NCI-H2107 treated with DMSO at 0.1 percent for 48 hours (cell line): ENCODE measurements around the gene ARHGAP22.

ENCODE experiments used
- DNase-seq: peaks from one replicate; lab custom pipeline; 2025; ENCODE audit not compliant: unreplicated experiment; lab: John Stamatoyannopoulos, UW

ARHGAP22 gene

DNA sequence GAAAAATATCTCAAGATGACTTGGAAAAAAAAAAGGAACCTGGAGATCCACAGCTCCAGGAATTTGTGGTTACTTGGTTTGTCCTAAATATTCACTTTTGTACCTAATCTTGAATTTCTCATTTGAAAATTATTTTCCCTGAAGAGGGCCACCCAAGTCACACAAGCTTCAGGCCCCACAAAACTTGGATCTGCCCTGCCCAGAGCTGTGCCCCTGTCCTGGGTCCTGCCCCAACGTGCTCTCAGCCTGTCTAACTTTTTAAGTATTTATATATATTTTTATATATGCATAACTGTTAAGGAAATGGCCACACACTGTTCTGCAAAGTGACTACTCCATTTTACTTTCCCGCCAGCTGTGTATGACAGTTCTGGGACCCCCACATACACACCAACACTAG, 123.5 kb downstream of the ARHGAP22 start:
- no peak for DNase-seq

DNA sequence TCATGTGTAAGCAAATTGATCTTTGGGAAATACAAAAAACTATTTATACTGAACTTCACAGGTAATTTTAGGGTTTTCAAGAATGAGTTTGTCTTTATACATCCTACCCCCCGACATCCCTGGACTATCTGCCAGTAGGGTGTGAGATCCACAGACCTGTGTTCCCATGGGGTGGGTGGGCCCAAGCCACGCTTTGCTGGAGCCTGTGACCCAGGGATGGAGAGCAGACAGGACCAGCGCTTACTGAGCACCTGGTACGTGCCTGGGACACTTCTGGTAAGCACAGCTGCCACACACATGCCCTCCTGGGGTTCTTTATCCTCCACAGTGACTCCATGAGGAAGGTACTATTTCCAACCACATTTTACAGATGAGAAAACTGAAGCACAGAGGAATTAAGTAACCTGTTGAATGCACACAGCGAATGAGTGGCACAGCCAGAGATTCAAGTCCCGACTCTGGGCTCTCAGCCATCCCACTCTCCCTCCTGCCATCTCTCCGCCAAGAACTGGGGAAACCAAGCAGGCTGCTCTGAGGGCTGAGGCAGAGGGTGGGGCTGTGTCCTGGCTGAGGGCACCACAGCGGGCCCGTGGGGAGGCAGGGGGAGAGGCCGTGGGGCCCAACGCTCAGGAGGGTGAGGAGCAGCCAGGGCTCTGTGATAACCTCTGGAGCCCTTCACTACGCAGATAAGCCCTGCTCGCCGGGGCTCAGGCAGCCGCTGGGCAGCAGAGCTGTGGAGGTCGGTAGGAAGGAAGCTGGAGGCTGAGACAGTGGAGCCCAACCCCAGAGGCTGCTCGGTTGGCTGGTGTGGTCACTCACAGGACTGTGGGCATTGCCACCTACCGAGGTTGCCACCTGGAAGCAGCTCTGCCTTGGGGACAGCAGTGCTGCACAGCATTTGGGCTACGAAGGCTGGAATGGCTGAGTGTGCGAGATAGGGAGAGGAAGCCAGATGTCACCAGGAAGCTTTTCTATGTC, 124.2 kb downstream of the ARHGAP22 start:
- DNase-seq = no peak

DNA sequence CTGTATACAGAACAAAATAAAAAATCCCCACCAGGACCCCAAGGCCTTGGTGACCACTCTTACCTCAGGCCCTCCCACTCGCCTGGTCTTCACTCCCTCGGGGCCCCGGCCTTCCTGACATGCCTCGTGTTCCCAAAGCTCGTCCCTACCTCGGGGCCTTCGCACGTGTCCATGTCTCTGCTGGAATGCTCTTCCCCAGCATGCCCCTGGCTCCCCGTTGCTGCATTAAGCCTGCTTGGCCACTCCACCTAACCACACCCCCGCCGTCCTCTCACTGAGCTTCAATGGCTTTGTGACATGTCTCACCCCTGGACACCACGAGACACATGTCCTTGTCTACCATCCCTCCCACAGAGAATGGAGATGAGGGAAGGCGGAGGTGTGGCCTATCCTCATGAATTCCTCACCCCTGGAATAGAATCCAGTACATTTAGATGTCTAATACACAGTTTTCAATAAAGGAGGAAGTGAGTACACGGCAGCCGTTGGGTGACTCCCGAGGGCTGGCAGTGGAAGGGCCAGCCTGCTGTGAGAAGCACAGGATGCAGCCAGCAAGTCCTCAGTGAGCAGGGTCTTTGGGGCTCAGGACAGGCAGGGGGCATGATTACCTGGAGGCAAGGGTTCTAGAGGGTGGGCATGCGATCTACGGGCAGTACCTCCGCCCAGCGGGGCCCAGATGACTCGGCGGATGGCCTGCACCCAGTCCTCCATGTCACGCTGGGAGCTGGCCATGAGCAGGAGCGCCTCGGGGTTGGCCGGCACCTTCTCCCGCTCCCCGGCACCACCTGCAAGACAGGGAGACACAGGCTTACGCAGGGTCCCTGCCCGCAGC, 125.7 kb downstream of the ARHGAP22 start:
- DNase-seq = no peak

DNA sequence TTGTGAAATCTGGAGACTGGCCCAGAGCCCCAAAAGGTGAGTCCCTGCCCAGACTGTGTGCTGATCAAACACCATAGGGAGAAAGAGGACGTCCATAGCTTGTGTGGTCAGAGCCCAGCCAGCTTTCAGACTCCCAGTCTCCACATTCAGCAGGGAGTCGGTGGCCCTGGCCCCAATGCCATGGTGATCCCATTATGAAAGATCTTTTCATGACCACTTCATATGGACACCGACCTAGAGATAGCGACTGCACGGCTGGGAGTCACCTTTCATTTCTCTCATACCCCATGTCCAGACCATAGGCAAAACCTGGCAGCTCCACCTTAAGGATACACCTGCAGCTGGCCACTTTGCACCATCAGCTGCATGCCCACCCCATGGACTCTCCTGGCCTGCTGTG, 126.4 kb downstream of the ARHGAP22 start:
- no peak for DNase-seq

DNA sequence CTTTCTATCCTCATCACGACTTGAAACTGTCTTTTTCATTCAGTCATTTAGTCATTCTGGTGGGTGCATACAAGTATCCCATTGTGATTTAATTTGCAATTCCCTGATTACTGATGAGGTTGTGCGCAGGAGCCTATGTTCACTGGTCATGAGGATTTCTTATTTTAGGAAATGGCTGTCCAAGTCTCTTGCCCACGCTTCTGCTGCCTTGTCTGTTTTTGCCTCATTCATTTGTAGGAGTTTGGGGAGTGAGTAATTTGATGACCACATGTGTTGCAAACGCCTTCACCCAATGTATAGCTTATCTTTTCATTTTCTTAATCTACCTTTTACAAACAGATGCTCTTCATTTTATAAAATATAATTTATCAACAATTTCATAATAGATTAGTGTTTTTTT, 127.3 kb downstream of the ARHGAP22 start:
- DNase-seq = no peak

DNA sequence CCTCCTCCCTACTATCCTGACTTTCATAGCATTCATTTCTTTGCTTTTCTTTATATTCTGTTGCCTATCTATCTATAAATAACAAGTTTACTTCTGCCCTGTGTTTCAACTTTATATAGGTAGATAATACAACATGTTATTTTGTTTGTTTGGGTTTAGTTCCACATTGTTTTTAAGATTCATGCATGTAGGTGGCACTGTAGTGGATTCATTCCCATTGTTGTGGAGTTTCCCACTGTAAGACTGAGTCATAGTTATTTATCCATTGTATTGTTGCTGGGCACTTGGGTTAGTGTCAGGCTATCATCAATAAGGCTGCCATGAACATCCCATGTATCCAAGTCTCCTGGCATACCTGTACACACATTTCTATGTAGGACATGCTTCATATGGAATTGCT, 127.7 kb downstream of the ARHGAP22 start:
- no peak for DNase-seq

DNA sequence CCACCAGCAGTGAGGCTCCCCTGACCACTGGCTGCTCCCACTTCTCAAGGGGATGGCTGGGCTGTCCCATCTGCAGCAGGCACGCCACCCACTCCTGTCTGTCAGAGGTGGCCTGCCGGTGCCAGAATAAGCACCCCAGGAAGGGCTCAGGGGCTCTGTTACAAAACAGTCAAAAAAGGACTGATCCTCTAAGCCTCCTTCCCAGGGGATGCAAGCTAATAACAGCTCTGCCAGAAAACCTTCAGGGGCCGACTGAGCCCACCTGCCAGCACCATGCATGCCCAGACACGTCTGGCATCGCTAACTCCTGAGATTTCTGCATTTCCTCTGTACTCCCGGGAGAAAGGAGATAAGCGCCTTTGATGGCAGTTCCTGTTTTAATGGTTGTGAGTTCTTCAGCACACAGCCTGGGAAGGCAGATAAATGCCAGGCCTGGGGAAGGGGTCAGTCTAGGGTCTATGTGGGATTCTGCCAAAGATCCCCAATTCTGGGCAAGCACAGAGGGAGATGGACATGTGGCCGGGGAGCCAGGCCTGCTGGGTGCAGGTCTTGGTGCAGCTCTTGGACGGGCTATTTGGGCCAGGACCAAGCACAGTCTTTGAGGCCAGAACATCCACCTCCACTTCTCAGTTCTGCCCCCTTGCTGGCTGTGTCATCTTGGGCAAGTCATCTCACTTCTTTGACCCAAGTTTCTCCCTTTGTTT, 128.4 kb downstream of the ARHGAP22 start:
- no peak for DNase-seq

DNA sequence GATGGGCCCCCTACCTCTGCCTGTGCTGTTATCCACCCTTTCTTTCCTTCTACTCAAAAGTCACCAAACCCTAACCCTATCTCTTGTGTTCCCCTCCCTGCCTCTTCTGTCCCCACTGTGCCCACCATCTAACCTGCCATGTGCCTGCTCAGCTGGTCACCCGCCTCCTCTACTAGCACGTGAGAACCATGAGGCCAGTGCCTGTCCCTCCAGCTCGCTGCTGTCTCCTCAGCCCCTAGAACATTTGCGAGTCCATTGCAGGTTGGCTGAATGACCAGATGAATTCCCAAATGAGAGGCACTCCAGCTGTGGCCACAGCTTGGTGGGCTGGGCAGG, 129.0 kb downstream of the ARHGAP22 start:
- no peak for DNase-seq

DNA sequence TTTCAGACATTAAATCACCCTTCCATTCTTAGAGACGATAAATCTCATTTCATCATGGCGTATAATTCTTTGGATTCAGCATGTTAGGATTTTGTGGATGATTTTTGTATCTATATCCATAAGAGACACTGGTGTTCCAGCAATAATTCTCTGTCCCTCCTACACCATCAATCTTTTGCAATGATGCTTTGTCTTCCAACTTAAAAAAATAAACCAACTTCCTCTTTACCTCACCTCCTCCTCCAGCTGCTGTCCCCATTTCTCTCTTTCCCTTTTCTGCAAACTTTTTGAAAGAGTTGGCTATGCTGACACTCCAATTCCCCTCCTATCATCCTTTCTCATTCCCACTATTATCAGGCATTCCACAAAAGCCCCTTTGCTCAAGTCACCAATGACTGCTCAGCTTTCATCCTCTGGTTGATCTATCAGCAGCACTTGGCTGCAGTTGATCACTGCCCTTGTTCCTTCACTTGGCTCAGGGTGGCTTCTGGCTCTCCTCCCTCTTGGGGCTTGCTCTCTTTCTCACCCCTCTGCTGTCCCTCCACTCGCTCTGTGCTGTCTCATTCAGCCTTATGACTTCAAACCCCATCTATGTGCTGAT, 130.0 kb downstream of the ARHGAP22 start:
- no peak for DNase-seq

DNA sequence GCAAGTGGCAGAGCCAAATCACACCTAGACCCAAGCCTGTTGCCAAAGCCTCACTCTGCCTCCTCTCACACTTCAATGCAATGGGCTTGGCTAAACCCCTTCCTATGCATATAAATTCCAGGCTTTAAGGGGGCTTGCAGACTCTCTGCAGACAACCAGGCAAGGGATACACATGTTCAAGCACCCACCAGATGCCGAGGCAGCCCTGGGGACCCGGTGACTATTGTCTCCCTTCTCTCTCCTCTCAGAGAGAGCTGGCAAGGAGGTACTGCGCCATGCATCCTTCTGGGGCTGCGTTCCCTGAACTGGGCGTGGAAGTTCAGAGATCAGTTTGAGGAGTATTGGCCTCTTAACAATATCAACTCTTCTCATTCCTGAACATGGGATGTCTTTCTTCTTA, 131.2 kb downstream of the ARHGAP22 start:
- no peak for DNase-seq

DNA sequence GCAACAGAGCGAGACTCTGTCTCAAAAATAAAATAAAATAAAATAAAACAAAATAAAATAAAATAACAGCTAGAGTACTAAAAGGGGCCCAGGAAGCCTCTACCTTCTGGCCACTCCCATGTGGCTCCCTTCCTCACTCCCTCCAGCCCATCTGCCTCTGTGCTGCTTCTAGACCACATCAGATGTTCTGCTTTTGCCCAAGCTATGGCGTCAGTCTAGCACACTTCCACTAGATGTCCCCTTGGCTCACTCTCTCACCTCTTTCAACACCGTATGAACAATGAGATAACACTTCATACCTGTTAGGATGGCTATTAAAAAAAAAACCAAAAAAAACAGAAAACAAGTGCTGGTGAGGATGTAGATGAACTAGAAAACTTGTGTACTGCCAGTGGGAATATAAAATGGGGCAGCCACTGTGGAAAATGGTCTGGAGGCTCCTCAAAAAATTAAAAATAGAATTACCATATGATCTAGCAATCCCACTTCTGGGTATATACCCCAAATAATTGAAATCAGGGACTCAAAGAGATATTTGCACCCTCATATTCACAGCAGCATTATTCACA, 132.3 kb downstream of the ARHGAP22 start:
- no peak for DNase-seq

DNA sequence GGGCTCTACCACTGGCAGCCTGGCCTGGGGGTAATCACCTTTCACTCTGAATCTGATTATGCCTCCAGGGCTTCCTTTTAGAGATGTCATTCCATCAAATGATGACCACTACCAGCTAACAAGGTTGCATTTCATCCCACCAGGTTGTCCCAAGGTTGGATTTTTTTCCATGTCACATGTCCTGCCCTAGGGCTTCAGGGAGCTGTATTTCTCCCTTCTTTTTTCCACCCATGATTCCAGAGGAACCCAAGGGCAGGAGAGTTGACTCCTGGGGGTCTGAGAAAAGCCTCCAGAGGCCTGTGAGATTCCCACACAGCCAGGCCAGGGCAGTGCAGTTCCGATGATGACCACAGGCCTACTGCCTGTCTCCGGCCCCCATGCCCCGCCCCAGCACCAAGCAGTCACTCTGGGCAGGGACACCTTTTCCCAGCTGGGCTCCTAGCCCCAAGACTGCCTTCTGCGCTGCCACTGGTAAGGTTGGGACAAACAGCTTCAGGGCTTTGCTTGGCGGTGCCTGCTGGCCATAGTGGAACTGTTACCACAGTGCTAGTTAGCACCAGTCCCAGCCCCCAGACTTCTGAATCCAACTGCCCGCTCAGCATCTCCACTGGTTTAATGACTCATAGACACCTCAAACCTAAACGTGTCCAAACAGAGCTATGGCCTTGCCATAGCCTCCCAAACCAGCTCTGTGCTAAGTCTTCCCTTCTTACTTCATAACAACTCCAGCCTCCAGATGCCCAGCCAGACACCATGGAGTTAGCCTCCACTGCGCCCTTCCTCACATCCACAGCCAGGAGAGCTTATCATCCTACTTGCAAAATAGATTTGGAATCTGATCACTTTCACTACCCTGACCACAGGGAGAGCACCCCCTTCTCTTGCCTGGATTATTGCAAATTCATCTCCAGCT, 133.7 kb downstream of the ARHGAP22 start:
- no peak for DNase-seq

DNA sequence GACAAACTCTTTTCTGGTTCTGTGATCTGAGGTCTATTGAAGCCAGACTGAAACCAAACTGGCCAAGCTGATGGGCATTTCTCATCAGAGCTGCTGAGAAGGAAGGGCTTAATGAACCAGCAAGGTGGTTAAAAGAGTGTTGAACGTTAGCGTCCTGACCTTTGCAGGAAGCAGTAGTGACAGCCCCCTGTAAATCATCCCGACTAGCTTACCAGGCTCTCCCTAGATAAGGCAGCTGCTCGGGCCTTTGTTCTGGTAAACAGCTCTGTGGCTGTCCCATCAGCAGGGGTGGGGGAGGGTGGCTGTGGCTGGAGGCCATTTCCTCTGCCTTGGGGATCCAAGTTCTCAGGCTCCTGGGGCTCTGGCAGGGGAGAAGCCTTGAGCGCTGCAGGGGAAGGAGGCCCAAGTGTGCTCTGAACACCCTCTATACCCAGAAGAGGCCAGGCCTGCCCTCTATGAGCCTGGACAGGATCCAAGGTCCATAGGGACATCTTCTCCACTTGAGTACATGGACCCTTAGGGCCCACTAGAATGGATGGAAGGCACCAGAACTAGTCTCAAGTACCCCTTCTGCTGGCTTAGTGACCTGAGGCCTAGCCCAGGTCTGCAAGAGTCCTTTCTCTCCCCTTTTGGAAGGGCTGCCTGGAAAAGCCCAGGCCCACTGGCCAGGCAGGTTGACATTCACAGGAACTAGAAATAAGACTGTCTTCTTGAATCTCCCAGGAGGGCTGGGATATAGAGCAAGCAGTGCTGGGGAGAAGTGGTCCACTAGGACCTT, 134.6 kb downstream of the ARHGAP22 start:
- no peak for DNase-seq

DNA sequence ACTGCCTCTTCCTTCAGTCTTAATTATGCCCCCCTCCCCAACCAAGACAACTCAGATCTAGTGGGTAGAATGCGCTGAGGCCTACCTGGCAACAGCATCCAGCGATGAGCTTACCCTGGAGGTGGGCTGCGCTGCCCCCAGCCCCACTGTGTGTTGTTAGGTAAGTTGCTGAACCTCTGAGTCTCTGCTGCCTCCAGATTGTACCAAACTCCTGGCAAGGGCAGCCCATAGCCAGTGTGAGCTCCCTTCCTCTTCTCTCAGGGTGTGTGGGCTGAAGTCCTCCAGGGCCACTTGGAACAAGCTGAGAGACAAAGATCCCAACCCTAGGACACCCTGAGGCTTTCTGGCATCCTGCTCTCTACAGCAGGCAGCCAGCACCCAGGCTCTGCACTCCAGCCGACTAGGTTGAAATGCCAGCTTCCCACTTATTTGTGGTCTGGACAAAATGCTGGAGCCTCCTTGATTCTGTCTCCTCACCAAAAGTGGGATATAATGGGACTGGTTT, 135.3 kb downstream of the ARHGAP22 start:
- no peak for DNase-seq

DNA sequence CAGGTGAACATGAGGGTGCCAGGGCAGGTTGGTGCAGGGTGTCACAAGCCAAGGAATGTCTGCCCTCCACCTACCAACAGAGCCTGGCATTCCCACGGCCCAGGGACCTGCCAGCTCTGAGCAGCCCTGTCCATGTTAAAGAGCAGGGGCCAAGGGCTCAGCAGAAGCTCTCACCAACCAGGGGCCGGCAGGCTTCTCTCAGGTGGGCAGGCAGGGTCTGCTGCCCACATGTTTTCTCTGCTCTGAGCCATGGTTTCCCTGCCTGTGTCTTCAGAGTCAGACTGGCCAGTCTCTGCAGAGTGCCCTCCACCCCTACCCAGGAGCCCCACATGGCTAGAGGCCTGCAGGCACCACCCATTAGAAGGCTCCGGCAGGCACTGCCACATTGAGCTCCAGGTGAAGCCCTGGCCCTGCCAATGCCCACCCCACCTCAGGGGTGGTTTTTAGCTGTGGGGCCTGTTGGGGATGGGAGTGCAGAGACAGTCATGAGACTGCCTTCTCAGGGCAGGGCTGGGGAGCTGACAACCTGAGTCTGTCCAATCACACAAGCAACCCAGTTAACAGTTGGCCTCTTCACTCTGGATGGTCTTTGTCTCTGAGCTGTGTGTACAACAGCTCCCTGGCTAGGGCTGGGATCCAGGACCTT, 135.9 kb downstream of the ARHGAP22 start:
- no peak for DNase-seq

DNA sequence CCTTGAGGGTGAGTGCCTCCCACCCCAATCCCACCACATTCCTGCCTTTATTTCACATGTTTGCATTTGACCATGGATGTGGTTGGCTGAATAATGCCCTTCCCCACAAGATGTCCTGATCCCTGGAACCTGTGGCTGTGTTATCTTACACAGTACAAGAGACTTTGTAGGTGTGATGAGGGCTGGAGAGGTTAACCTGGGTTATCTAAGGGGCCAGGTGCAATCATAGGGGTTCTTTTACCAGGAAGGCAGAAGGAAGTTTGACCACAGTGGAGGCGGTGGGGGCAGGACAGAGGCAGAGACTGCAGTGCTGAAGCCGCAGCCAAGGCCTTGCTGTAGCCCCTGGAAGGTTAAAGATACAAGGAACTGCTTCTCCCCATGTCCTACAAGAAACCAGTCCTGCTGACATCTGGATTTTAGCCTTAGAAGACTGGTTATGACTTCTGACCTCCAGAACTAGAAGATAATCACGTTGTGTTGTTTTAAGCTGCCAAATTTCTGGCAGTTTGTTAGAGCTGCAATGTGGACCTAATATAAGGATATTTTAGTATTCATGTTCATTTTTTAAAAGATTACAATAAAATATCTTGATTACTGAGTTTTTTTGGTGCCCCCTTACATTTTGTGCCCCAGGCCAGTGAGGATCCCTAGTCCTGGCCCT, 136.6 kb downstream of the ARHGAP22 start:
- no peak for DNase-seq

DNA sequence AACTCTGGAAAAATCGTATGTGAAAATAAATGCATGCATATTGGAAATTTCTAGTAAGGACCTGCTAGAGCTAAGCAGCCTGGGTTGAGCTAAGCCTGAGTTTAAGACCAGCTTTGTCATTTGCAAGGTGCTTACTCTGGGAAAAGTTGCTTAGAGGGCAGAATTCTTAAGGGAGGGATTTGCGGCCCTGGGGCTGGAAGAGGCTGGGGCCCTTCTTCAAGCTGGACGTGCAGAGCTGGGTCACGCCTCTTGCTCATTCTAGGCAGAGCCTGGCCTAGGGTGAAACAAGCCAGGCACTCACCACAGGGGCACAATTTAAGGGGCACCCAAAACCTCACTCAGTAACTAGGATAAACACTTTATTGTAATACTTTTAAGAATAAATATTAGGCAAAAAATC, 137.2 kb downstream of the ARHGAP22 start:
- DNase-seq = no peak
